ENCODE results near the gene LRIF1.

The LRIF1 gene

GRCh38 chr1:110898734-110899457, 64.8 kb downstream of the LRIF1 start:
- Histone ChIP-seq H3K27ac (no peak overlapping the region), H3K4me3 (no peak overlapping the region)

- H3K4me3 ChIP-seq = no peak overlapping the region
- no peak overlapping the region for H3K27ac ChIP-seq
Measured at GRCh38 chr1:110897681-110898080, 66.0 kb downstream of the LRIF1 start.

Data from skin epidermis (tissue), 12 donors.